Hematopoietic multipotent progenitor cell treated with erythropoietin and hydrocortisone succinate and interleukin-3 and kit ligand, for 17 days (in vitro differentiated cells): ENCODE data around the gene INTS7.
"Not testable (repeated sequence)": the region's sequence is repeated elsewhere in the genome, so short reads cannot be mapped to it uniquely, and the experiment has no call there.

Experiments used
- DNase-seq: peaks from one replicate; pipeline ENCODE4 v3.0.0-alpha.2; 2015; ENCODE audit warnings: low spot score

Gene INTS7

GRCh38 chr1:211935448-211935970 lies 99.8 kb downstream of the INTS7 start:
- no peak for DNase-seq

- no peak for DNase-seq
Measured at GRCh38 chr1:211933946-211934714, 101.2 kb downstream of the INTS7 start.

- no peak for DNase-seq
Measured at GRCh38 chr1:211932933-211933254, 102.5 kb downstream of the INTS7 start.

- DNase-seq, result no peak
Measured at GRCh38 chr1:211932231-211932932, 103.0 kb downstream of the INTS7 start.

DNA sequence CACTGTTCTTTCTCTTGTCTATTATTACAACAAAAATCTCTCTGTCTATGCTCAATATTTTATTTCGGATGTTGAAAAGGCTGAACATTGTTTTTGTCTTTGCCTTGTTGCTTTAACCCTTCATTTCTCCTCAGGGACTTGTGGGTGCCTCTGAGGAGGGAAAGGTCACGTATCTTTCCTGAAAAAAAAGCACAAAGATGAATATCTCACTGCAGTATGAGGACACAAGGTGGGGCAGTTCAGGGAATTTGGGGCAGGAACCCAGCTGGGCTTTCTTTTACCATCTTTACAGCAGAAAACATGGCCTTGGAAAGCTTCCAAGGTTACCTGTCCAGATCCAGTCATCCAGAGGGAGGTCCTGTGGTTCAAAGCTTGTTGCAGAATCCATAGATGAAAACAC lies 105.7 kb downstream of the INTS7 start:
- no peak for DNase-seq

DNA sequence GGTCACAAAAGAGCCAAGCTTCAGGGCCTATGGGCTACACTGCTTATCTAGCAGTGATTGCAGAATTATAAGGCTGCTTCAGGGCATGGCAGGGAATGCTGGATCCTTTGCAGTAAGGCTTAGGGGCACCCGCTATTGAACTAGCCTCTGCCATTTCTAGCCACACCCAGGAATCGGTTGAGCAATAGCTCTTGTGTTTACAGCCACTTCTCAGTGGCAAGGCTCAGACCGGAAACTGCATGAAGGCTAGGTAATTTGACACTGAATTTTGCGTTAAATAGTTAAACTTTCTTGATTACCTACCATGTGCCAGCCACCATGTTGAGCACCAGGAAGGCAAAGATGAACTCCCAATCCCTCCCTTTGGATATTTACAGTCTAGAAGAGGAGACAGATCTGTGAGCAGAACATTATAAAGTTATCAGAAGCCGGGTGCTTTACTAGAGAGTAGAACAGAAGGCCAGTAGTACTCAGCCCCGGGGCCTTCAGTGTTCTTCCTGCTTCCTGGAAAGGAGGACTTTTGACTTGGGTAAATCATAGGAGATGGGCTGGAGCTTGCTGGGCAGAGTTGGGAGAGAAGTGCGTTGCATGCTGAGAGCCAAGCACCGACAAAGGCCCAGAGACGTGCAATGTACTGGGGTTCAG lies 106.2 kb downstream of the INTS7 start:
- peak; percentile 17 for DNase-seq

- peak; percentile 50 for DNase-seq
Measured at GRCh38 chr1:211928290-211928801, 107.0 kb downstream of the INTS7 start.

GRCh38 chr1:211925016-211925415 lies 110.3 kb downstream of the INTS7 start:
- no peak for DNase-seq

- DNase-seq, result no peak
Measured at GRCh38 chr1:211924256-211924655, 111.1 kb downstream of the INTS7 start.

DNA sequence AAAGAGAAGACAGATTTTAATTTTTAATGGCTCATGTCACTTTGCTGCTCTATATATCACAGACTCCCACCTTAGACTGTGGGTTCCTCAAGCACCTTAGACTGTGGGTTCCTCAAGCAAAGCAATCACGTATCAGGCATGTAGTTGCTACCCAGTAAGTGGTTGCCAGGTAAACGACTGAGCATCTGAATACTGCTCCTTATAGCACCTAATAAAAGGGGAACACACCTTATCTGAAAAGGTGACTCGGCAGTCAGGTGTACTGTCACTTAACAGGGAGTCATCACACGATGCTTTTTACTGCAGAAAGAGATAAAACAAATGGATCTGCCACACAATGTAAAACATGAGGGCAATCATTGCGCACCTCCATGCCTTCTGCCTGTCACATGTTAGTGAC lies 112.3 kb downstream of the INTS7 start:
- no peak for DNase-seq

DNA sequence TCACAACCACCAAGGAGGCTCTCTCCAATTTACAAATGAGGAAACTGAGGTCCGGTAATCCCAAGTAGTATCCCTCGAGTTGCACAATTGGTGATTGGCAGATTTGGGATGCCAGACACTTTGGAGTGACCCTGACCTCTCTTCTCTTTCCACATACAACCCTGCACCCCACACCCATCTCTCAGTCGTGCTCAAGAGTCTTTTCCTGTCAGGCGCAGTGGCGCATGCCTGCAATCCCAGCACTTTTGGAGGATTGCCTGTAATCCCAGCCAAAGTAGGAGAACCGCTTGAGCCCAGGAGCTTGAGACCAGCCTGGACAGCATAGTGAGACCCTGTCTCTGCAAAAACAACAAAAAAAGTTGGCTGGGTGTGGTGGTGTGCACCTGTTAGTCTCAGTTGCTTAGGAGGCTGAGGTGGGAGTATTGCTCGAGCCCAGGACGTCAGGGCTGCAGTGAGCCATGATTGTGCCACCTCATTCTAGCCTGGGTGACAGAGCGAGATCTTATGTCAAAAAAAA lies 113.7 kb downstream of the INTS7 start:
- no peak for DNase-seq

- DNase-seq, result no peak
Measured at GRCh38 chr1:211920602-211921226, 114.6 kb downstream of the INTS7 start.

GRCh38 chr1:211920141-211920572 lies 115.2 kb downstream of the INTS7 start:
- no peak for DNase-seq

- no peak for DNase-seq
Measured at GRCh38 chr1:211918843-211919414, 116.4 kb downstream of the INTS7 start.

GRCh38 chr1:211916458-211916857 lies 118.9 kb downstream of the INTS7 start:
- DNase-seq, result not testable (repeated sequence)

DNA sequence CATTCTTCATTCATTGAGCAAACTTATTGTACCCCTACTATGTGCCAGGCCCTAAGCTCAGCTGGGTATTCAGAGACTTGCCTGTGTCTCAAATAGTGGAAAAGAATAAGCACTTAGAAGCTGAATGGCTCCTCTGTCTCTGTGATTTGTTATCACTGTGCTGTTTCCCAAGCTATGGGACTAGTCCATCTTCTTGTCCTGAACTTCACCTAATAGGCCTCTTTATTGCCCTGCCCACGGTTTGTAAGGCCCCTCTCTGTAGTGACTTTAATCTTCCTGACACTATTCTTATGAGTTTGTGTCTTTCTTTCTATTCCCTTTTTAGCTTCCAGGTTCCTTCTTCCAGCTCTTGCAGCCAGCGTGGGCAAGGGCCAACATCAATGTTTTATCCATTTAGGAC lies 119.4 kb downstream of the INTS7 start:
- no peak for DNase-seq

- DNase-seq, result no peak
Measured at GRCh38 chr1:211912844-211913432, 122.4 kb downstream of the INTS7 start.

- no peak for DNase-seq
Measured at GRCh38 chr1:211912038-211912437, 123.3 kb downstream of the INTS7 start.

DNA sequence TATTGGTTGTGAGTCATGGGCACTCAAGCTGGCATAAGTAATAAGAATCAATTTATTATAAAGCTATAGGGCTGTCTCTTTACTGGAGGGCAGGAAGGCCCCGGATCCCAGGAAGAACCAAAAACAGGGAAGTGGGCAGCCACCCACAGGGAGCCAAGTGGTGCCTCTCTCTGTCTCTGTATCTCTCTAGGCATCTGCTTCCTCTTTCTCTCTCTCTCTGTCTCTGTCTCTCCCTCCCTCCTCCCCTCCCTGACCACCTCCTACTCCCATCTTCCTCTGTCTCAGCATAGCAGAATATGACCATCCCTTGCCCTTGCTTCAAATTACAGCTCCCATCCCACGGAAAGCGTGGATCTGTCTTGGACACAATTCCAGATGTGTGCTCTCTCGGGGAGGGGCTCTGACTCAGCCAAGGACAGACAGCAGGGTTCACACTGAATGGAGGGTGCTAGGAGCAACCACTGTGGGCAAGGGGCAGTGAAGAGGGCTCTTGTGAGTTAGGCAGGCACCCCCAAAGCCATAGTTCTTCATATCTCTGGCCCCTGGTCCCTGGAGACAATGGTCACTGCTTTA lies 124.4 kb downstream of the INTS7 start:
- DNase-seq, result no peak

- no peak for DNase-seq
Measured at GRCh38 chr1:211910113-211910884, 125.1 kb downstream of the INTS7 start.
